Measurements from ENCODE around the gene AHCY. TPM values are rescaled to one million over a fixed set of nuclear protein-coding genes. Genes with fewer than 3 reads are reported as not detected.
A peak's percentile ranks its signal among the peaks of the same experiment; 100 is the strongest.

Gene AHCY
- total RNA-seq, 2 donors from 2014 or later = 271 to 350 TPM

DNA sequence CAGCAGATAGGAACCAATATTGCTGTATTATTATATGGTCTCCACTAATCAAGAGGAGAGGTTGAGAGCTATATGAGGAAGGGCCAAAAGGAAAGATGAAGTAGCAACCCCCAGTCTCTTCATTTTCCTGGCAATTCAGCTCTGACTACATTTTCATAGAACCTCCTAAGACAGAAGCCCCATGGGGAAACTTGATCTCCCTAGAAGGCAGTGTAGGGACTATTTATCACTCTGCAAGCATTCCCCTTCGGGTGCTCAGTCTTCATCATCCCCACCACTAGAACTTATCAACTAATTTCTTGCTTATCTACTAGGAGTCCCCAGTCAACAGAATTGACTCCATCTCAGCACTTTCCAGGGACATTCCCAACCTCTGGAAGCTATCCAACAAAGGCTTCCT is 34.4 kb upstream of the AHCY start:
- H3K27me3 ChIP-seq (ENCODE audit: control insufficient read depth, insufficient read depth, low read length, poor library complexity, severe bottlenecking) = no peaks in the 10 kb centered on the region
- Mint-ChIP-seq H3K4me1 (peaks cover 12% of the 10 kb centered on the region), H3K27ac (no peak overlapping the region), H3K27me3 (ENCODE audit: insufficient read depth) (no peaks in the 10 kb centered on the region), H3K36me3 (ENCODE audit: low read depth) (no peaks in the 10 kb centered on the region), H3K9me3 (peaks cover 2% of the 10 kb centered on the region), H3K4me3 (no peak overlapping the region)
- H3K4me3 ChIP-seq (ENCODE audit: low read length) = no peak overlapping the region
- H3K27ac ChIP-seq (ENCODE audit: low read depth, low read length) = no peak overlapping the region
- TF ChIP-seq, protein P1, sequence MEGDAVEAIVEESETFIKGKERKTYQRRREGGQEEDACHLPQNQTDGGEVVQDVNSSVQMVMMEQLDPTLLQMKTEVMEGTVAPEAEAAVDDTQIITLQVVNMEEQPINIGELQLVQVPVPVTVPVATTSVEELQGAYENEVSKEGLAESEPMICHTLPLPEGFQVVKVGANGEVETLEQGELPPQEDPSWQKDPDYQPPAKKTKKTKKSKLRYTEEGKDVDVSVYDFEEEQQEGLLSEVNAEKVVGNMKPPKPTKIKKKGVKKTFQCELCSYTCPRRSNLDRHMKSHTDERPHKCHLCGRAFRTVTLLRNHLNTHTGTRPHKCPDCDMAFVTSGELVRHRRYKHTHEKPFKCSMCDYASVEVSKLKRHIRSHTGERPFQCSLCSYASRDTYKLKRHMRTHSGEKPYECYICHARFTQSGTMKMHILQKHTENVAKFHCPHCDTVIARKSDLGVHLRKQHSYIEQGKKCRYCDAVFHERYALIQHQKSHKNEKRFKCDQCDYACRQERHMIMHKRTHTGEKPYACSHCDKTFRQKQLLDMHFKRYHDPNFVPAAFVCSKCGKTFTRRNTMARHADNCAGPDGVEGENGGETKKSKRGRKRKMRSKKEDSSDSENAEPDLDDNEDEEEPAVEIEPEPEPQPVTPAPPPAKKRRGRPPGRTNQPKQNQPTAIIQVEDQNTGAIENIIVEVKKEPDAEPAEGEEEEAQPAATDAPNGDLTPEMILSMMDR (conservative IDR thresholded peaks at IDR 0.05) = no peak
- no peaks in the 10 kb centered on the region for H3K9me3 ChIP-seq (ENCODE audit: control insufficient read depth, low read length)
- no peak overlapping the region for H3K9ac ChIP-seq (ENCODE audit: extremely low read depth, low read length, poor library complexity, severe bottlenecking)
- no peaks in the 10 kb centered on the region for H3K36me3 ChIP-seq (ENCODE audit: control insufficient read depth, insufficient read depth, low read length)
- WGBS, 2 experiments (ENCODE audit: insufficient coverage in 1 of 2, insufficient read length in 1 of 2) = 94 to 100% methylated on average over 1 of the region's 1 CpG
- no peaks in the 10 kb centered on the region for H3K4me1 ChIP-seq (ENCODE audit: control insufficient read depth, insufficient read depth, low read length)
- no peak for DNase-seq

DNA sequence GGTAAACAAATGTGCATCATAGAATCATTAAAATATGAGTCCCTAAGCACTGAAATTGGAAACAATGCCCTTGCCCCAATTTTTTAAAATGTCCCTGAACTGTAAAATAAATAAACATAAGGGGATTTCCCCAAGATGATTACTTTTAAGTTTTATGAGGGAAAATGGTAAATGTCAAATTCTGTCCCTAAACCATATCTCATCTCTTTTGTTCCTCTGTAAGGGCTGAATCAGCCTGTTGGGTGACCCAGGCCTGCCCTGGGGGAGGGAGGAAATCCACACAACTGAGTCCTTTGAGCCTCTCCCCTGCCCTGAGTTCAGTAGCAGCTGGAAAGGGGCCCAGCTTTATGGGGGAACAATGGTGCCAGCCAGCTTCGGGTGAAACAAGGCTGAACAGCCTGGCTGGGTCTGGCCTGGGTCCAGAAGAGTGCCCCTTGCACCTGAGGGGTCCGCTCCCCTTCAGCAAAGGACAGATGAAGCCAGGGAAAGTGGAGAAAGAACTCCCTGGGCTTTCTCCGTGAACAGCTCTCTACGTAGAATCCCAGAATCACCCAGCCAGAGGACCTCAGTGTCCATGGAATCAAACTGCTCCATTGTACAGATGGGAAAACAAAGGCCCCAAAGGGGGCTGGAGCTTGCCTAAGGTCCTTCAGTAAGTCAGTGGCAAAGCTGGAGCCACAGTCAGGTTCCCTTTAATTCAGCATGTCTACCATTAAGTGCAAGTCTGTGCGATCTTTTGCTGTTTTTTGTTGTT is 31.7 kb upstream of the AHCY start:
- DNase-seq = no peak
- 88 to 91% methylated on average over 5 of the region's 5 CpGs for WGBS, 2 experiments (ENCODE audit: insufficient coverage in 1 of 2, insufficient read length in 1 of 2)
- no peak overlapping the region for H3K27ac ChIP-seq (ENCODE audit: low read depth, low read length)
- Mint-ChIP-seq H3K4me1 (peaks cover 16% of the 10 kb centered on the region), H3K9me3 (peaks cover 7% of the 10 kb centered on the region), H3K36me3 (ENCODE audit: low read depth) (no peaks in the 10 kb centered on the region), H3K4me3 (no peak overlapping the region), H3K27ac (peak overlapping the region; percentile 40), H3K27me3 (ENCODE audit: insufficient read depth) (no peaks in the 10 kb centered on the region)
- H3K4me3 ChIP-seq (ENCODE audit: low read length) = no peak overlapping the region
- H3K4me1 ChIP-seq (ENCODE audit: control insufficient read depth, insufficient read depth, low read length) = no peaks in the 10 kb centered on the region
- no peaks in the 10 kb centered on the region for H3K36me3 ChIP-seq (ENCODE audit: control insufficient read depth, insufficient read depth, low read length)
- H3K27me3 ChIP-seq (ENCODE audit: control insufficient read depth, insufficient read depth, low read length, poor library complexity, severe bottlenecking) = no peaks in the 10 kb centered on the region
- no peak overlapping the region for H3K9ac ChIP-seq (ENCODE audit: extremely low read depth, low read length, poor library complexity, severe bottlenecking)
- TF ChIP-seq, protein P1 (conservative IDR thresholded peaks at IDR 0.05) = no peak
- no peaks in the 10 kb centered on the region for H3K9me3 ChIP-seq (ENCODE audit: control insufficient read depth, low read length)

DNA sequence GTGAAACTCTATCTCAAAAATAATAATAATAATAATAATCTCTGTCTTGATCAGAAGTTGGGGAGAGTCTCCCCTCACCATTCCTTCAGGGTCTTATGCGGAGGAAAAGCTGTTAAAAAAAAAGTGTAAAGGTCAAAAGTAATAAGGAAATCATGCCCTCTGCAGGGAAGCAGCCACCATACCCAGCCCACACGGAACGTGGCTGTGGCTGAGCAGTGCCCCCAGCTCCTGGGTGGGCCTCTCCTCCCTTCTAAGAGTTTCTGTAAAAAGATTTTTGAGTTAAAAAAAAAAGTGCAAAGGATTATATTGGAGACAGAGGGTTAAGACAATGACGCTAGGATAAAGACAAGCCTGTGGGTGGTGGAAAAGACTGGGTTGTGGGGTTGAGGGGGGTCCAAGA is 30.6 kb upstream of the AHCY start:
- Histone ChIP-seq H3K27me3 (ENCODE audit: control insufficient read depth, insufficient read depth, low read length, poor library complexity, severe bottlenecking) (no peaks in the 10 kb centered on the region), H3K27ac (ENCODE audit: low read depth, low read length) (no peak overlapping the region), H3K9ac (ENCODE audit: extremely low read depth, low read length, poor library complexity, severe bottlenecking) (no peak overlapping the region), H3K36me3 (ENCODE audit: control insufficient read depth, insufficient read depth, low read length) (no peaks in the 10 kb centered on the region), H3K4me3 (ENCODE audit: low read length) (no peak overlapping the region), H3K4me1 (ENCODE audit: control insufficient read depth, insufficient read depth, low read length) (no peaks in the 10 kb centered on the region), H3K9me3 (ENCODE audit: control insufficient read depth, low read length) (no peaks in the 10 kb centered on the region)
- Mint-ChIP-seq H3K9me3 (peaks cover 7% of the 10 kb centered on the region), H3K4me3 (no peak overlapping the region), H3K36me3 (ENCODE audit: low read depth) (no peaks in the 10 kb centered on the region), H3K27ac (peak overlapping the region; percentile 66), H3K4me1 (peaks cover 16% of the 10 kb centered on the region), H3K27me3 (ENCODE audit: insufficient read depth) (no peaks in the 10 kb centered on the region)
- TF ChIP-seq, protein P1 (conservative IDR thresholded peaks at IDR 0.05) = no peak
- 88 to 96% methylated on average over 2 to 4 of the region's 4 CpGs for WGBS, 2 experiments (ENCODE audit: insufficient coverage in 1 of 2, insufficient read length in 1 of 2)
- DNase-seq = no peak

Data from endodermal cell (in vitro differentiated cells).